ENCODE measurements around the gene ZNF180.
A peak's percentile ranks its signal among the peaks of the same experiment; 100 is the strongest.
"Not testable (repeated sequence)": the region's sequence is repeated elsewhere in the genome, so short reads cannot be mapped to it uniquely, and the experiment has no call there.

The ZNF180 gene

GRCh38 chr19:44499962-44500949 lies at the start of gene ZNF180:
ZNF180 (minus strand) TSS chr19:44500522; CDS start chr19:44497334, 3,188 bp downstream.
- DNase-seq (ENCODE audit: low spot score) = peak; percentile 97

- no peak for DNase-seq (ENCODE audit: low spot score)
These were observed 49.2 kb upstream of the ZNF180 start for GRCh38 chr19:44549507-44549906.

GRCh38 chr19:44548736-44549135 lies 48.4 kb upstream of the ZNF180 start:
- no peak for DNase-seq (ENCODE audit: low spot score)

- no peak for DNase-seq (ENCODE audit: low spot score)
These were observed 43.7 kb upstream of the ZNF180 start for GRCh38 chr19:44544031-44544430.

GRCh38 chr19:44542671-44543070 lies 42.3 kb upstream of the ZNF180 start:
- DNase-seq (ENCODE audit: low spot score) = no peak

- no peak for DNase-seq (ENCODE audit: low spot score)
These were observed 40.4 kb upstream of the ZNF180 start for GRCh38 chr19:44540736-44541135.

- DNase-seq (ENCODE audit: low spot score) = no peak
These were observed 39.7 kb upstream of the ZNF180 start for GRCh38 chr19:44539991-44540390.

GRCh38 chr19:44539236-44539826 lies 39.0 kb upstream of the ZNF180 start:
- no peak for DNase-seq (ENCODE audit: low spot score)

- not testable (repeated sequence) for DNase-seq (ENCODE audit: low spot score)
These were observed 35.0 kb upstream of the ZNF180 start for GRCh38 chr19:44535361-44535760.

GRCh38 chr19:44532819-44533218 lies 32.5 kb upstream of the ZNF180 start:
- DNase-seq (ENCODE audit: low spot score) = no peak

GRCh38 chr19:44530777-44531176 lies 30.5 kb upstream of the ZNF180 start:
- DNase-seq (ENCODE audit: low spot score) = no peak

- DNase-seq (ENCODE audit: low spot score) = no peak
These were observed 29.2 kb upstream of the ZNF180 start, which contains the start of gene CEACAM20 for GRCh38 chr19:44529536-44529935. CEACAM20 (minus strand) TSS chr19:44529675; CDS start chr19:44529509, 166 bp downstream.

GRCh38 chr19:44527554-44527953 lies 27.2 kb upstream of the ZNF180 start:
- no peak for DNase-seq (ENCODE audit: low spot score)

- DNase-seq (ENCODE audit: low spot score) = peak; percentile 38
These were observed 25.6 kb upstream of the ZNF180 start for GRCh38 chr19:44525721-44526430.

GRCh38 chr19:44521370-44521769 lies 21.0 kb upstream of the ZNF180 start:
- DNase-seq (ENCODE audit: low spot score) = no peak

GRCh38 chr19:44517146-44517545 lies 16.8 kb upstream of the ZNF180 start:
- no peak for DNase-seq (ENCODE audit: low spot score)

GRCh38 chr19:44515907-44516306 lies 15.6 kb upstream of the ZNF180 start:
- no peak for DNase-seq (ENCODE audit: low spot score)

GRCh38 chr19:44515031-44515430 lies 14.7 kb upstream of the ZNF180 start:
- DNase-seq (ENCODE audit: low spot score) = no peak

- peak; percentile 86 for DNase-seq (ENCODE audit: low spot score)
These were observed 12.3 kb upstream of the ZNF180 start for GRCh38 chr19:44512326-44513298.

GRCh38 chr19:44509478-44509877 lies 9.2 kb upstream of the ZNF180 start:
- DNase-seq (ENCODE audit: low spot score) = no peak

- peak; percentile 65 for DNase-seq (ENCODE audit: low spot score)
These were observed 763 bp downstream of the ZNF180 start for GRCh38 chr19:44499559-44499958.
